HG03103 (cell line): ENCODE results near the gene EIF4EBP3.
"Not testable (repeated sequence)": the region's sequence is repeated elsewhere in the genome, so short reads cannot be mapped to it uniquely, and the experiment has no call there.

Experiments used
- ATAC-seq: cut with Tn5 transposase; IDR thresholded peaks from one replicate; pipeline ENCODE4 v1.9.1; 2021; ENCODE audit warnings: low read depth; ENCODE audit not compliant: unreplicated experiment

EIF4EBP3 gene

DNA sequence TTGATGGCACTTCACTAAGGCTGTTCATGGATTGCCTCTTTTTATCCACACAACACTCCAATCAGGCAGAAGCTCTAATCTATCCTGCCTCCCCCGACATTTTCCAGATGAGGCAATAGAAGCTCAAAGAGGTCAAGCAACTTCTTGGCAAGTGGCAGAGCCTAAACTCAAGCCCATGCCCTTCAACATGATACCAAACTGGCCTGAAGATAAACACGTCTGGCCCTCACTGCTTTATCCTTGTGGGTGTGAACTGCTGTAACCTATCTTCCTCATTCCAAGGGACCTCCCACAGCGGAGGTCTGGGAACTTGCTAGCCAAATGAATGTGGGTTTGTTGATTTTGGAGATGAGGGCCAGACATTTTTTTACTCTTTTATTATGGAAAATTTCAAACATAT is 26.7 kb downstream of the EIF4EBP3 start:
- no peak for ATAC-seq

- no peak for ATAC-seq
These were observed 27.8 kb downstream of the EIF4EBP3 start for GRCh38 chr5:140575309-140575708.

DNA sequence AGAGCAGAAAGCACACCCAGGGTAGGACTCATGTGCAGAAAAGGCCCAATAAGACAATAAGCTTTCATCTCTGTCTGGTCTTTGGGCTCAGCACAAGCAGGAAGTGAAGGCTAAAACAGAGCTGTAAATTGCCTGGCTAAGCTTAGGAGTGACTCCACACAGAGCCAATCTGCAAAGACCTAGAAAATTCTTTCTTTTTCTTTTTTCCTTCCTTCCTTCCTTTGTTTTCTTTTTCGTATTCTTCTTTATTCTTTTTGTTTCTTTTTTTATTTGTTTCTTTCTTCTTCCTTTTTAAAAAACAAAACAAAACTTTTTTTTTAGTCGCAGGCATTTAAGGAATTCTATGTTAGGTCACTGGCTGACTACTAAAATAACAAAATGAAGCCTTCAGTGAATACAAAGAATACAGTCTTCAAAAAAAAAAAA is 29.3 kb downstream of the EIF4EBP3 start:
- ATAC-seq: no peak

GRCh38 chr5:140579188-140579747 is 31.8 kb downstream of the EIF4EBP3 start:
- not testable (repeated sequence) for ATAC-seq

- ATAC-seq: no peak
These were observed 40.0 kb downstream of the EIF4EBP3 start for GRCh38 chr5:140587495-140587894.

GRCh38 chr5:140588311-140589070 is 41.0 kb downstream of the EIF4EBP3 start:
- no peak for ATAC-seq

GRCh38 chr5:140590861-140591260 is 43.4 kb downstream of the EIF4EBP3 start:
- ATAC-seq: no peak

- no peak for ATAC-seq
These were observed 44.4 kb downstream of the EIF4EBP3 start for GRCh38 chr5:140591747-140592372.

GRCh38 chr5:140593070-140593469 is 45.6 kb downstream of the EIF4EBP3 start:
- not testable (repeated sequence) for ATAC-seq

GRCh38 chr5:140594169-140594568 is 46.7 kb downstream of the EIF4EBP3 start:
- no peak for ATAC-seq

GRCh38 chr5:140595538-140596300 is 48.3 kb downstream of the EIF4EBP3 start:
- ATAC-seq: no peak

DNA sequence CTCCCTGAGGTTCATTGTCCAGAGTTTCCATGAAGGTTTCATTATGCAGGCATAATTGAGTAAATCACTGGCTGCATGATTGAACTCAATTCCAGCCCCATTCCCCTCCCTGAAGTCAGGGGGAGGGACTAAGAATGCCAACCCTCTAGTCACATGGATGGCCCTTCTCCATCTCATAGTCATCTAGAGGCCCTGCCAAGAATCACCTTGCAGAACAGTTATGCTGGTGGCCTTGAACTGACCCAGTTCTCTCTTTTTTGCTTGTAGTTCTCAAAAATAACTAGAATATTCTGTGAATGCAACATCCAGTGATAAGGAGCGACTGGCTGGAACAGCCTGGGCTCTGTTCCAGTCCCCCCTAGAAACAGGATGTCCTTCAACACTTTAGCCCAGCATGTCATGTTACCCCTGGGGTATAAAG is 48.9 kb downstream of the EIF4EBP3 start:
- no peak for ATAC-seq

DNA sequence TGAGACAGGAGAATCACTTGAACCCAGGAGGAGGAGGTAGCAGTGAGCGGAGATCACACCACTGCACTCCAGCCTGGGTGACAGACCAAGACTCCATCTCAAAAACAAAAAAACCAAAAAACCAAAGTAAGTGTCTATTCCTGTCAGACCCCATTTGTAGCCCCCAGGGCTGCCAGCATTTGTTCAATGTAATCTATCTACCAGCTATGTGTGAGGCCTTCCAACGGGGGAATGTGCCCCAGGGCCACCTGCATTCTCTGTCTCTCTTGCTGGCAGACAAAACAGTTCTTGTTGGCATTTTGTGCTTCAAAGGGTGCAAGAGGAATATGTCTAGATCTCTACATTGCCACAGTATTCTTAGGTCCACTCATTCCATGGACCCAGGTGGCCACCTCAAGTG is 51.4 kb downstream of the EIF4EBP3 start:
- no peak for ATAC-seq
